ENCODE results near the gene RBM47. TPM values are rescaled to one million over a fixed set of nuclear protein-coding genes. Genes with fewer than 3 reads are reported as not detected.

RBM47 gene
- total RNA-seq, 1 donor from 2014 or later = 7.1 TPM

DNA sequence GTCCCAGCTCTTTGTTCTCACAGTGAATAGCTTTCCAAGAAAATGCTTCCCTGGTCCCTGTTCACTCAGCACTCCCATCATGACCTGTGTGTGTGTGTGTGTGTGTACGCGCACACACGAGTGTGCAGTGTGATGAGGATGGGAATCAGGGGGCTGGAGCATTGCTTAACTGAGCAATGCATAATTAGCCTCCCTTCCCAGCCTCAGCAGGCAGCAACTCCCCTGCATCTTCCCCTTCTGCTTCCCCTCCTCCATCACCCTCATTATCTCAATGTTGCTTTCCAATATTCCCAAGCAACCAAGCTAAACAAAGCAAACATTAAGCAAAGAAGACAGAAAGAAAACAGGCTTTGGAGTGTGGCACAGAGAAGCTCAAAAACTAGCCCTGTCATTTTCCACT lies 137.0 kb downstream of the RBM47 start:
- H3K36me3 ChIP-seq = no peaks in the 10 kb centered on the region
- no peaks in the 10 kb centered on the region for H3K27me3 ChIP-seq
- no peaks in the 10 kb centered on the region for H3K9me3 ChIP-seq
- H3K27ac ChIP-seq = no peak overlapping the region
- TF ChIP-seq, protein P1, sequence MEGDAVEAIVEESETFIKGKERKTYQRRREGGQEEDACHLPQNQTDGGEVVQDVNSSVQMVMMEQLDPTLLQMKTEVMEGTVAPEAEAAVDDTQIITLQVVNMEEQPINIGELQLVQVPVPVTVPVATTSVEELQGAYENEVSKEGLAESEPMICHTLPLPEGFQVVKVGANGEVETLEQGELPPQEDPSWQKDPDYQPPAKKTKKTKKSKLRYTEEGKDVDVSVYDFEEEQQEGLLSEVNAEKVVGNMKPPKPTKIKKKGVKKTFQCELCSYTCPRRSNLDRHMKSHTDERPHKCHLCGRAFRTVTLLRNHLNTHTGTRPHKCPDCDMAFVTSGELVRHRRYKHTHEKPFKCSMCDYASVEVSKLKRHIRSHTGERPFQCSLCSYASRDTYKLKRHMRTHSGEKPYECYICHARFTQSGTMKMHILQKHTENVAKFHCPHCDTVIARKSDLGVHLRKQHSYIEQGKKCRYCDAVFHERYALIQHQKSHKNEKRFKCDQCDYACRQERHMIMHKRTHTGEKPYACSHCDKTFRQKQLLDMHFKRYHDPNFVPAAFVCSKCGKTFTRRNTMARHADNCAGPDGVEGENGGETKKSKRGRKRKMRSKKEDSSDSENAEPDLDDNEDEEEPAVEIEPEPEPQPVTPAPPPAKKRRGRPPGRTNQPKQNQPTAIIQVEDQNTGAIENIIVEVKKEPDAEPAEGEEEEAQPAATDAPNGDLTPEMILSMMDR (IDR thresholded peaks at IDR 0.05) = no peak
- intact Hi-C loops (cut with DNase I) = no loop called here
- no peak overlapping the region for H3K4me3 ChIP-seq
- H3K4me1 ChIP-seq = no peaks in the 10 kb centered on the region
- DNase-seq (ENCODE audit: low spot score in 2 of 2) = no peak

DNA sequence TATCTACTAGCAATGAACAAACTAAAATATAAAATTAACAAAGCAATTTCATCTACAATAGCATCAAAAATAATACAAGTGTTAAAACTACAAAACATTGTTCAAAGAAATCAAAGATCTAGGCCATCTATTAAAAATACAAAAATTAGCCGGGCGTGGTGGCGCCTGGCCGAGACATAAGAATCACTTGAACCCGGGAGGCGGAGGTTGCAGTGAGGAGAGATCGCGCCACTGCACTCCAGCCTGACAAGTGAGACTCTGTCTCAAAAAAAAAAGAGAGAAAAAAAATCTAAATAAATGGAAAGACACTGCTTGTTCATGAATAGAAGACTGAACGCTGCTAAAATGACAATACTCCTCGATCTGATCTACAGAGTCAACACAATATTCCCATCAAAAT lies 139.2 kb downstream of the RBM47 start:
- no peak for DNase-seq (ENCODE audit: low spot score in 2 of 2)
- TF ChIP-seq, protein P1 (IDR thresholded peaks at IDR 0.05) = no peak
- no peak overlapping the region for H3K4me3 ChIP-seq
- H3K27me3 ChIP-seq = no peaks in the 10 kb centered on the region
- H3K27ac ChIP-seq = no peak overlapping the region
- H3K4me1 ChIP-seq = no peaks in the 10 kb centered on the region
- no peaks in the 10 kb centered on the region for H3K9me3 ChIP-seq
- no peaks in the 10 kb centered on the region for H3K36me3 ChIP-seq
- intact Hi-C loops (cut with DNase I) = no loop called here

DNA sequence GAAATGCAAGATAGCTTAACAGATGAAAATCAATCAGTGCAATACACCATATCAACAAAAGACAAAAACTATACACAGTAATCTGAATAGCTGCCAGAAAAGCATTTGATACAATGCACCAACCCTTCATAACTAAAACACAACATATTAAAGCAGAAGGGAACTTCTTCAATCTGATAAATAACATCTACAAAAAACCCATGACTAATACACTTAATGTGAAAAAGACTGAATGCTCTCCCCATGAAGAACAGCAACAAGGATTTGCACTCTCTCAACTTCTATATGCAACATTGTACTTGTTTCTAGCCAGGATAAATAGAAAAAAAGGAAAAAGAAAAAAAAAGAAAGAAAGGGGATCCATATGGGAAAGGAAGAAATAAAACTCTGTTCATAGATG lies 139.7 kb downstream of the RBM47 start:
- Histone ChIP-seq H3K36me3 (no peaks in the 10 kb centered on the region), H3K27ac (no peak overlapping the region), H3K27me3 (no peaks in the 10 kb centered on the region), H3K9me3 (no peaks in the 10 kb centered on the region), H3K4me3 (no peak overlapping the region), H3K4me1 (no peaks in the 10 kb centered on the region)
- DNase-seq (ENCODE audit: low spot score in 2 of 2) = no peak
- TF ChIP-seq, protein P1 (IDR thresholded peaks at IDR 0.05) = no peak
- intact Hi-C loops (cut with DNase I) = no loop called here

DNA sequence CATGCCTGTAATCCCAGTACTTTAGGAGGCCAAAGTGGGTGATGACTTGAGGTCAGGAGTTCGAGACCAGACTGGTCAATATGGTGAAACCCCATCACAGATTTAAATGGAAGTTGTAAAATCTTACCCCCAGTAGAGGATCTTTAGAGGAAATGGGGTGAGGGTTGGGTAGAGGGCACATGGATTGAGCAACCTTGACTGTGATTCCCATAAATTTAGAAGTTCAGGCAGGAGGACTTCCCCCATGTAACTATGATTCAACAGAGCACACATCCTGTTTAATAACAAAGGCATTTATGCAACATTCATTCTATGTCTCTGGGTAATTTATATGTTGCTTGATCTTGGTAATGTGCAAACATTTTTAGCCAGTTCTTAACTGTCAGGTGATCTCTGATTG lies 143.1 kb downstream of the RBM47 start:
- TF ChIP-seq, protein P1 (IDR thresholded peaks at IDR 0.05) = no peak
- Histone ChIP-seq H3K27ac (no peak overlapping the region), H3K36me3 (no peaks in the 10 kb centered on the region), H3K9me3 (no peaks in the 10 kb centered on the region), H3K27me3 (no peaks in the 10 kb centered on the region), H3K4me3 (no peak overlapping the region), H3K4me1 (no peaks in the 10 kb centered on the region)
- intact Hi-C loops (cut with DNase I) = no loop called here
- no peak for DNase-seq (ENCODE audit: low spot score in 2 of 2)

DNA sequence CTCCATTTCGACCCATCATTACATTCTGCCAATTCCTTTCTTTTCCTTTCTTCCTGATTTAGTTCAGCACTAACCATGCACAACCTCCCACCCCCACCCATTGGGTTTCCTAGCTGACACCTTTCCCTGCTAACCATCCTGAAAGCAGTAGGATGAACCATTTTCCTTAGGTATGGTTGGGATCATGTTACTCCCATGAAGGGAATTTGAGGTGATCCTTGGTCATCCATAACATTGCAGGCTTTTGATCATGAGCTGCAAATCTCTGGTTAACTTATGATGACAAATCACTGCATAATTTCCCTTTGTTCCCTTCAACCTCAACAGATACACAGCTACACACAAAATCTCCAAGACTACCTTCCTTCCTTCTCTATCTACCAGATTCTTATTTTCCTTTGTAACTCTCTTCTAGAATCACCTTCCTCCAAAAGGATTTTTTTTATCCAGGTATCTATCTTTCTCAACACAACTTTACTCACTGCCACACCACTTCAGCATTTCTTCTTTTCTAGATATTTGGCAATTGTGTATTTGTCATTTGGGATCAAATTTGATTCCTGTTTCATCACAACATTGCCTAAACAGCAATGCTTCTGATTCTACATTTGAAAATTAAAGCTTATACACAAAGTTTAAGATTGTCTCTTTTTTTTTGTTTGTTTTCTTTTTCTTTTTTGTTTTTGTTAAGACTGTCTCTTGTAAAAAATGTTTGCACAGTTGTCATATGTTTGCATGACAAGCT lies 145.1 kb downstream of the RBM47 start:
- no peak overlapping the region for H3K4me3 ChIP-seq
- TF ChIP-seq, protein P1 (IDR thresholded peaks at IDR 0.05) = no peak
- intact Hi-C loops (cut with DNase I) = no loop called here
- no peak overlapping the region for H3K27ac ChIP-seq
- DNase-seq (ENCODE audit: low spot score in 2 of 2) = no peak
- no peaks in the 10 kb centered on the region for H3K4me1 ChIP-seq
- no peaks in the 10 kb centered on the region for H3K36me3 ChIP-seq
- no peaks in the 10 kb centered on the region for H3K9me3 ChIP-seq
- no peaks in the 10 kb centered on the region for H3K27me3 ChIP-seq

Data from ascending aorta (tissue), 2 donors.